Right lung (tissue), 5 donors: ENCODE measurements around the gene NPAS3. TPM values are rescaled to one million over a fixed set of nuclear protein-coding genes. Genes with fewer than 3 reads are reported as not detected.
"Not testable (repeated sequence)": the region's sequence is repeated elsewhere in the genome, so short reads cannot be mapped to it uniquely, and the experiment has no call there.

Experiments used
- DNase-seq, 2 donors: peaks; one replicate each; pipeline ENCODE4 v3.0.0-alpha.2; 2013
- polyA plus RNA-seq, 5 donors: library from polyadenylated mRNA; unstranded; fragments of 120-200 nt; gene quantifications; one replicate each; pipeline versions ENCODE4 v1.2.1 to v1.2.3, GENCODE V29; 2013; ENCODE audit warnings: inconsistent platforms in 1 of 5, low replicate concordance in 1 of 5; ENCODE audit not compliant: insufficient read length in 5 of 5, insufficient read depth in 1 of 5

Gene NPAS3
- polyA plus RNA-seq, 5 donors, result 0.56 to 0.77 (median 0.69) TPM

- no peak for DNase-seq
Measured at GRCh38 chr14:33068626-33069025, 129.9 kb downstream of the NPAS3 start.

- DNase-seq, result no peak
Measured at GRCh38 chr14:33070475-33070874, 131.8 kb downstream of the NPAS3 start.

- no peak for DNase-seq
Measured at GRCh38 chr14:33073023-33073422, 134.3 kb downstream of the NPAS3 start.

- no peak for DNase-seq
Measured at GRCh38 chr14:33081259-33081658, 142.6 kb downstream of the NPAS3 start.

- DNase-seq, result no peak
Measured at GRCh38 chr14:33085799-33086198, 147.1 kb downstream of the NPAS3 start.

DNA sequence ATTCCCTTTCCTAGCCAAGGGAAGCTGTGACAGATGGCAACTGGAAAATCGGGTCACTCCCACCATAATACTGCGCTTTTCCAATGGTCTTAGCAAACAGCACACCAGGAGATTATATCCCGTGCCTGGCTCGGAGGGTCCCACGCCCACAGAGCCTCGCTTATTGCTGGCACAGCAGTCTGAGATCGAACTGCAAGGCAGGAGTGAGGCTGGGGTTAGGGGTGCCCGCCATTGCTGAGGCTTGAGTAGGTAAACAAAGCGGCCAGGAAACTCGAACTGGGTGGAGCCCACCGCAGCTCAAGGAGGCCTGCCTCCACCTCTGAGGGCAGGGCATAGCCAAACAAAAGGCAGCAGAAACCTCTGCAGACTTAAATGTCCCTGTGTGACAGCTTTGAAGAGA, 149.6 kb downstream of the NPAS3 start:
- DNase-seq, result not testable (repeated sequence)

GRCh38 chr14:33098016-33098415, 159.3 kb downstream of the NPAS3 start:
- no peak for DNase-seq

- DNase-seq, result no peak
Measured at GRCh38 chr14:33103489-33103888, 164.8 kb downstream of the NPAS3 start.

DNA sequence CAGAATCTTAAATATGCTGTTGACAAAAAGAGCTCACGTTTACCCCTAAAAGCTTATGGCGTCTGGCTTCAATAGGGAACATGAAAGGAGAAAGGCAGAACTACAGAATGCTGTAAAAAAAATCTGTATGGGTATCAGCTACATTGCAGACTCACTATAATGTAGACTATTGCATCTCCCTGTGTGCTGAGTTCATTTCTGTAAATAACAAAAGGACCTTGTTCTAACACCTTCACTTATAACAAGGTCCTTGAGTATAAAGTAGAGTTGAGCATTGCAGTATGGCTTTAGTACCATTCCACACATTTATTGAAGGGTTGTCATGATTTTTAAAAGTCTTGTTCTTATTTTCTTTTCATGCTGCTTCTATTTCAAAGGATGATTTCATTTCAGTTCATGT, 165.3 kb downstream of the NPAS3 start:
- no peak for DNase-seq

GRCh38 chr14:33110737-33111443, 172.2 kb downstream of the NPAS3 start:
- DNase-seq, result no peak

DNA sequence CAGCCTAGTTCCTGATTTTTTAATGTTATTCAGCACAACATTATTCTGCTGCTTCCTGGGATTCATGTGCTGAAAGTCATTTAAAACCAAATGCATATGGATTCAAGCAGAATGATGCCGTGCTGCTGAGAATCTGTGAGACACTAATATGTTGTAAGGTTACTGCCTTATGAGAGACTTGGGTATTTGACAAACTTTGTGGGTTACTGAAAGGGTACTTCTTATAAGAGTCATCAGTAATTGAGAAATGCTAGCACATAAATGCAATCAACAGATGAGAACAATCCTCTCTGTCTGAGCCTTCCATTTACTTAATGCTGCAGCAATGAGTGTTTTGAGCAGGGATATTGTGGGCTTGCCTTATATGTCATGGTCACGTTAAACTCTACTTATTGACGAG, 175.7 kb downstream of the NPAS3 start:
- DNase-seq, result no peak

- DNase-seq, result no peak
Measured at GRCh38 chr14:33118668-33119067, 180.0 kb downstream of the NPAS3 start.

GRCh38 chr14:33120341-33120740, 181.7 kb downstream of the NPAS3 start:
- no peak for DNase-seq

DNA sequence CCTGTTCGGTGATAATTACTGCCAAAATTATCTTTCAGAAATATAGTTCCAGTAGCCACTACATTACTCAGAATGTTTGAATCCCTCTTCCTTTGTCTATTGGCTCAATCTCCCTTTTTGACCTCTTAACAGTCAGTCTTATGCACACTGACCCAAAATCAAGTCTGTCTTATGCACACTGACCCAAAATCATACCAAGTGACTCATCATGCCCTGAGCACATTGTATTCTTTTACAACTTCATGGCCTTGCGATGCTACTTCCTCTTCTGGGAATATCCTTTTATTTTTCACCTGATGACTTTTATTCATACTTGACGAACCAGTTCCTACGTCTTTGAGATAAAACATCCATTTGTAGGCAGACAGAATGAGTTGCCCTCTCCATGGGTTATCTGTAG, 182.3 kb downstream of the NPAS3 start:
- no peak for DNase-seq

DNA sequence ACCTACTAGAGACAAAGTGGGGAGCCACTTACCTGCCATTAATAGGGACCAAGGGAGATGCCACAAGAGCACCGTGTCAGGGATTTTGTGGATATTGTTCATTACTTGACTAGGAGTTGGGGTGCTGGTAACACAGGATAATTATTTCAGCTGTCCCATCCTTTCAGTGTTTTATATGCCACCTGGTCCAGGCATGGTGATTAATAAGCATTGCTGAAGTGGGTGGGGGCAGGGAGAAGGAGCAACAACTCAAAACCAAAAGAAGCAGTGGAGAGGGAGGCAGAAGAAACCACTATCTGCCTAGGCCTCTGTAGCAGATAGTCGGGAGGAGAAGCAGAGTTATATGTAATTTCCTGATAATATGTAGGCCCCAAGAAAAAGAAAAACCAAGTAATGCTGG, 184.6 kb downstream of the NPAS3 start:
- DNase-seq, result no peak

GRCh38 chr14:33126433-33126832, 187.8 kb downstream of the NPAS3 start:
- no peak for DNase-seq

- no peak for DNase-seq
Measured at GRCh38 chr14:33127531-33127930, 188.9 kb downstream of the NPAS3 start.

- no peak for DNase-seq
Measured at GRCh38 chr14:33131801-33132200, 193.1 kb downstream of the NPAS3 start.

- no peak for DNase-seq
Measured at GRCh38 chr14:33134162-33134561, 195.5 kb downstream of the NPAS3 start.

DNA sequence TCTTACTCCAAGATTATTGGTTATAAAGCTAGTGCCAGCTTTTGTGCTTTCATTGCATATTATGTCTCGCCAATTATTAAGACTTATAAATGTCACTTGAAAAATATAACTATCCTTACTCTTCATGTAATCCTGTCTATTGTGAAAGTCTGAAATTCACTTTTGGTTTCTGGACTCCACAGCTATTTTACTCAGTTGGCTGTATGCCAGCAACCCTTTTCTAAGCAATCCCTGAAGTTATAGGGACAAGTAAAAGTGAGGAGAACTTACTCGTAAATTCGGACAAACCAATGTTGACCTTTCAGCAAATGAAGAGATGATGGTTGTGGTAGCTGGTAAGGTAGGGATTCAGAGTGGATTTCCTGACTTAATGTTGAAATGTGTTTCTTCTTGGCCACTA, 196.3 kb downstream of the NPAS3 start:
- DNase-seq, result no peak

- DNase-seq, result no peak
Measured at GRCh38 chr14:33150666-33151428, 212.2 kb downstream of the NPAS3 start.

DNA sequence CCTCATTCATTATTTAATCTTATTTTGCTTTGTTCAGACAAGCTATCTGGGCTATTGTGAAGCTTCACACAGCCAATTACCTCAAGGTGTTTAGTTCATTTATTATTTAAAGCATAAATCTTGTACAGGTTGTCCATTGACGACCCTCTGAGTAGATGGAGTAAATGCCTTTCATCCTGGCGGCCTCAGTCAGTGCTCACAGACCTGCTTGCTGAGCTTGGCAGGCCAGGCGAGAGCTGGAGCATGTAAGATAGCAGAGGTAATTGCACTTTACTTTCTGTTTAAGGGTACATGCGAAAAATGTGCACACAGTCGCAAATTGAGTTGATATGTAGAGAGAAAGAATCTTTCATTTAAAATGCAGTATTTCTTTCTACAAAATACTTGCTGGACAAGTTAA, 224.4 kb downstream of the NPAS3 start:
- no peak for DNase-seq

GRCh38 chr14:33163600-33163999, 224.9 kb downstream of the NPAS3 start:
- no peak for DNase-seq
